IMR-90 (cell line): Measurements from ENCODE around the gene GRIFIN. TPM values are rescaled to one million over a fixed set of nuclear protein-coding genes. Genes with fewer than 3 reads are reported as not detected.

Source experiments
- ATAC-seq: fragments of 200-7000 bp; cut with Tn5 transposase; 2 replicates; pipeline ENCODE4 v1.9.1; 2020; ENCODE audit warnings: low read depth, mild to moderate bottlenecking, moderate library complexity
- BruUV-seq: library from RNA; stranded (reverse); fragments of 400-500 nt; replicated peaks from 2 replicates; lab custom pipeline; 2021; lab: Mats Ljungman, UMichigan
- CTCF ChIA-PET: fragments of 300-600 bp; formaldehyde crosslinking; extraction: SDS; loops from one replicate; lab custom pipeline; 2021; ENCODE audit warnings: antibody characterized with exemption; lab: Yijun Ruan, JAX
- POLR2A ChIA-PET: fragments of 300-600 bp; sonication (Branson Sonifier 250); formaldehyde crosslinking; loops from one replicate; lab custom pipeline; 2022; ENCODE audit warnings: antibody characterized with exemption; ENCODE audit not compliant: unreplicated experiment; lab: Charles Lee
- DNase-seq: peaks from one replicate; pipeline ENCODE4 v3.0.0; 2013
- H2AFZ ChIP-seq: replicated peaks from 2 replicates; pipeline ENCODE3; 2013; ENCODE audit warnings: low read length, mild to moderate bottlenecking; ENCODE audit not compliant: poor library complexity
- H2AK5ac ChIP-seq: 2 replicates; pipeline ENCODE4 v1.6.1; 2013; ENCODE audit warnings: low read depth, low read length, inconsistent platforms
- H2AK9ac ChIP-seq: replicated peaks from 2 replicates; pipeline ENCODE3; 2013; ENCODE audit warnings: mild to moderate bottlenecking, low read depth, low read length, moderate library complexity; ENCODE audit not compliant: poor library complexity
- H2BK120ac ChIP-seq: 2 replicates; pipeline ENCODE4 v1.6.1; 2013; ENCODE audit warnings: low read depth, low read length, inconsistent platforms
- H2BK15ac ChIP-seq: 3 replicates; pipeline ENCODE4 v1.6.1; 2013; ENCODE audit warnings: low read depth, low read length, inconsistent platforms
- H2BK20ac ChIP-seq: 2 replicates; pipeline ENCODE4 v1.6.1; 2013; ENCODE audit warnings: low read depth, mild to moderate bottlenecking, inconsistent platforms, low read length, moderate library complexity
- H2BK5ac ChIP-seq: 2 replicates; pipeline ENCODE4 v1.6.1; 2013; ENCODE audit warnings: mild to moderate bottlenecking, low read depth, low read length, inconsistent platforms; ENCODE audit not compliant: poor library complexity, severe bottlenecking
- H3K14ac ChIP-seq: replicated peaks from 2 replicates; pipeline ENCODE4 v1.6.1; 2013; ENCODE audit warnings: low read depth, low read length, inconsistent platforms
- H3K18ac ChIP-seq: 2 replicates; pipeline ENCODE4 v1.6.1; 2013; ENCODE audit warnings: low read depth, low read length, control low read depth
- H3K23ac ChIP-seq: 2 replicates; pipeline ENCODE4 v1.6.1; 2013; ENCODE audit warnings: low read depth, low read length, inconsistent platforms
- H3K27ac ChIP-seq: 2 replicates; pipeline ENCODE4 v1.5.1; 2013; ENCODE audit warnings: mild to moderate bottlenecking, control low read depth, low read length; ENCODE audit not compliant: insufficient read depth
- H3K27me3 ChIP-seq: 2 replicates; pipeline ENCODE4 v1.6.1; 2013; ENCODE audit warnings: low read length; ENCODE audit not compliant: control insufficient read depth, insufficient read depth
- H3K36me3 ChIP-seq: 2 replicates; pipeline ENCODE4 v1.6.1; 2013; ENCODE audit warnings: low read length, mixed read lengths; ENCODE audit not compliant: control insufficient read depth, insufficient read depth
- H3K4ac ChIP-seq: 2 replicates; pipeline ENCODE4 v1.6.1; 2013; ENCODE audit warnings: low read depth, low read length, inconsistent platforms
- H3K4me1 ChIP-seq: 2 replicates; pipeline ENCODE4 v1.6.1; 2013; ENCODE audit warnings: low read length, mixed read lengths; ENCODE audit not compliant: control insufficient read depth, insufficient read depth
- H3K4me2 ChIP-seq: 2 replicates; pipeline ENCODE4 v1.6.1; 2013; ENCODE audit warnings: low read depth, mild to moderate bottlenecking, control low read depth, low read length, moderate library complexity
- H3K4me3 ChIP-seq: 2 replicates; pipeline ENCODE4 v1.5.1; 2013; ENCODE audit warnings: low read depth, mild to moderate bottlenecking, control low read depth, low read length, moderate library complexity; ENCODE audit not compliant: insufficient read depth
- H3K56ac ChIP-seq: 2 replicates; pipeline ENCODE4 v1.6.1; 2013; ENCODE audit warnings: low read length, inconsistent platforms; ENCODE audit not compliant: insufficient read depth; ENCODE audit errors: extremely low read depth
- H3K79me1 ChIP-seq, 2 experiments: 2 replicates each; pipeline ENCODE4 v1.6.1; 2013; ENCODE audit warnings: low read length in 2 of 2, inconsistent platforms in 1 of 2, low read depth in 1 of 2
- H3K9ac ChIP-seq: 2 replicates; pipeline ENCODE4 v1.6.1; 2013; ENCODE audit warnings: low read depth, low read length, control low read depth
- H3K9me1 ChIP-seq: 2 replicates; pipeline ENCODE4 v1.6.1; 2013; ENCODE audit warnings: low read length, inconsistent platforms; ENCODE audit not compliant: insufficient read depth
- H3K9me3 ChIP-seq: 2 replicates; pipeline ENCODE4 v1.6.1; 2013; ENCODE audit warnings: low read length; ENCODE audit not compliant: control insufficient read depth, insufficient read depth
- H4K20me1 ChIP-seq: 2 replicates; pipeline ENCODE4 v1.6.1; 2013; ENCODE audit warnings: low read length, inconsistent platforms; ENCODE audit not compliant: insufficient read depth
- H4K5ac ChIP-seq: 2 replicates; pipeline ENCODE4 v1.6.1; 2013; ENCODE audit warnings: mild to moderate bottlenecking, low read depth, low read length, control low read depth
- H4K8ac ChIP-seq, 2 experiments: 2 replicates each; pipeline ENCODE4 v1.6.1; 2013; ENCODE audit warnings: low read depth in 2 of 2, low read length in 2 of 2, control low read depth in 1 of 2, inconsistent platforms in 1 of 2
- H4K91ac ChIP-seq: 2 replicates; pipeline ENCODE4 v1.6.1; 2013; ENCODE audit warnings: low read depth, low read length, inconsistent platforms; ENCODE audit not compliant: insufficient read depth
- BHLHE40 ChIP-seq: fragments of 150-350 bp; IDR thresholded peaks from 2 replicates; pipeline ENCODE4 v1.6.1; 2016; ENCODE audit warnings: mild to moderate bottlenecking, low read depth, low read length
- CEBPB ChIP-seq: IDR thresholded peaks from 2 replicates; pipeline ENCODE4 v1.6.1; 2012; ENCODE audit warnings: low read depth, low read length, improper control_type of control experiment
- CHD1 ChIP-seq: IDR thresholded peaks from 2 replicates; pipeline ENCODE4 v1.6.1; 2012; ENCODE audit warnings: low read depth, low read length, improper control_type of control experiment
- CTCF ChIP-seq: conservative IDR thresholded peaks from 2 replicates; pipeline ENCODE4 v1.5.1; 2012; ENCODE audit warnings: mild to moderate bottlenecking, low read depth, low read length, improper control_type of control experiment
- ELK1 ChIP-seq: fragments of 150-350 bp; IDR thresholded peaks from 2 replicates; pipeline ENCODE4 v1.6.1; 2016; ENCODE audit warnings: low read depth, mild to moderate bottlenecking, low read length, moderate library complexity, borderline replicate concordance
- FOS ChIP-seq: fragments of 150-350 bp; IDR thresholded peaks from 2 replicates; pipeline ENCODE4 v1.6.1; 2016; ENCODE audit warnings: low read depth, low read length
- MAFK ChIP-seq: IDR thresholded peaks from 2 replicates; pipeline ENCODE4 v1.6.1; 2012; ENCODE audit warnings: low read depth, low read length, improper control_type of control experiment
- MAZ ChIP-seq: IDR thresholded peaks from 2 replicates; pipeline ENCODE4 v1.6.1; 2012; ENCODE audit warnings: low read depth, mild to moderate bottlenecking, low read length, improper control_type of control experiment, moderate library complexity, borderline replicate concordance
- MXI1 ChIP-seq: IDR thresholded peaks from 2 replicates; pipeline ENCODE4 v1.6.1; 2012; ENCODE audit warnings: low read depth, mild to moderate bottlenecking, low read length, moderate library complexity, borderline replicate concordance
- NFE2L2 ChIP-seq: fragments of 150-350 bp; IDR thresholded peaks from 2 replicates; pipeline ENCODE4 v1.6.1; 2016; ENCODE audit warnings: low read depth, mild to moderate bottlenecking, low read length
- POLR2A ChIP-seq: IDR thresholded peaks from 2 replicates; pipeline ENCODE4 v1.6.1; 2012; ENCODE audit warnings: mild to moderate bottlenecking, low read depth, low read length
- RAD21 ChIP-seq: IDR thresholded peaks from 2 replicates; pipeline ENCODE4 v1.6.1; 2012; ENCODE audit warnings: low read length, improper control_type of control experiment
- RCOR1 ChIP-seq: IDR thresholded peaks from 2 replicates; pipeline ENCODE4 v1.6.1; 2012; ENCODE audit warnings: mild to moderate bottlenecking, low read length, improper control_type of control experiment; ENCODE audit not compliant: insufficient replicate concordance
- RFX5 ChIP-seq: IDR thresholded peaks from 2 replicates; pipeline ENCODE4 v1.8.0; 2012; ENCODE audit warnings: low read depth, mild to moderate bottlenecking, low read length, moderate library complexity
- SMC3 ChIP-seq: fragments of 150-350 bp; IDR thresholded peaks from 2 replicates; pipeline ENCODE4 v1.6.1; 2016; ENCODE audit warnings: low read depth, mild to moderate bottlenecking, antibody characterized with exemption, low read length, moderate library complexity
- USF2 ChIP-seq: fragments of 150-350 bp; IDR thresholded peaks from 2 replicates; pipeline ENCODE4 v1.6.1; 2017; ENCODE audit warnings: mild to moderate bottlenecking, antibody characterized with exemption, low read length, low read depth
- WGBS, 2 experiments: methylation state at CpG; one replicate each; pipeline versions ENCODE4 v1.1.5 to v1.1.7; 2013; ENCODE audit warnings: missing lambda C conversion rate in 2 of 2; ENCODE audit not compliant: insufficient read length in 1 of 2; ENCODE audit errors: extremely low coverage in 2 of 2; 5-methylcytosine and 5-hydroxymethylcytosine counted together
- dilution Hi-C: fragments of 300-500 bp; cut with HindIII; formaldehyde crosslinking; loops from one replicate; pipeline ENCODE4 v1.14.3; 2018; ENCODE audit warnings: low sequenced_read_pairs; ENCODE audit not compliant: unreplicated experiment
- in situ Hi-C: fragments of 300-500 bp; cut with MboI; formaldehyde crosslinking; loops from 3 replicates; pipeline ENCODE4 v1.14.3; 2019; ENCODE audit warnings: low sequenced_read_pairs, inconsistent platforms, mixed read lengths
- intact Hi-C: fragments of 100-400 bp; cut with micrococcal nuclease; formaldehyde crosslinking; loops from 2 replicates; pipeline ENCODE4 v1.10.0; 2022
- polyA plus RNA-seq, 3 experiments: library from polyadenylated mRNA; depleted of rRNA; stranded (reverse); fragments of >200 nt; gene quantifications; 2 replicates each; pipeline ENCODE4 v1.2.3, GENCODE V29; 2012; ENCODE audit warnings: low replicate concordance in 1 of 3
- total RNA-seq: library from RNA; depleted of rRNA; stranded (reverse); fragments of >200 nt; gene quantifications from 2 replicates; pipeline ENCODE4 v1.2.3, GENCODE V29; 2012

The GRIFIN gene
- total and polyA plus RNA-seq, 2 of the 4 experiments (the other 2 are of a cell fraction): not detected

GRCh38 chr7:2452643-2453270 lies 23.4 kb downstream of the GRIFIN start:
- H2BK15ac ChIP-seq: no peak overlapping the region
- intact Hi-C loops: loop anchor here (5.0 to 10.0 kb wide), 2 partner anchors 48 to 105 kb away; partner anchors contain the start of genes BRAT1, CHST12 and IQCE
- no peak overlapping the region for H3K27ac ChIP-seq
- no peak for TF ChIP-seq BHLHE40
- TF ChIP-seq RFX5: no peak
- TF ChIP-seq POLR2A: no peak
- no peak for TF ChIP-seq USF2
- TF ChIP-seq MXI1: no peak
- TF ChIP-seq SMC3: no peak
- TF ChIP-seq MAZ: no peak
- TF ChIP-seq FOS: no peak
- no peak for TF ChIP-seq ELK1
- no peak for TF ChIP-seq NFE2L2
- no peak for TF ChIP-seq RCOR1
- TF ChIP-seq CEBPB: no peak
- TF ChIP-seq RAD21: no peak
- TF ChIP-seq CTCF: no peak
- no peak for TF ChIP-seq MAFK
- TF ChIP-seq CHD1: no peak
- no peaks in the 10 kb centered on the region for H3K36me3 ChIP-seq
- no peak overlapping the region for H3K4me3 ChIP-seq
- no peak overlapping the region for H3K4me2 ChIP-seq
- BruUV-seq: no TSS peak
- no peak overlapping the region for H2AFZ ChIP-seq
- ATAC-seq: no peak
- H3K27me3 ChIP-seq: no peaks in the 10 kb centered on the region
- ChIA-PET CTCF (interaction anchor here (0.5 to 3.2 kb wide), 3 partner anchors 16 to 61 kb away, joined by 3 to 20 read pairs (median 14); no protein-coding TSS in a partner anchor), POLR2A (no interaction called here)
- in situ Hi-C loops: no loop called here
- H4K91ac ChIP-seq: no peak overlapping the region
- no peak overlapping the region for H3K4ac ChIP-seq
- H2AK9ac ChIP-seq: no peak overlapping the region
- no peak overlapping the region for H3K9ac ChIP-seq
- no peak overlapping the region for H3K23ac ChIP-seq
- H3K79me1 ChIP-seq: no peaks in the 10 kb centered on the region
- no peaks in the 10 kb centered on the region for H4K20me1 ChIP-seq
- no peak for DNase-seq
- no peak overlapping the region for H2AK5ac ChIP-seq
- dilution Hi-C loops: no loop called here
- H3K9me3 ChIP-seq: no peaks in the 10 kb centered on the region
- H3K14ac ChIP-seq: no peak overlapping the region
- H3K18ac ChIP-seq: no peak overlapping the region
- 67% methylated on average over 1 of the region's 8 CpGs; no CpG with 5 or more reads in 1 of the 2 experiments for WGBS, 2 experiments
- no peaks in the 10 kb centered on the region for H3K9me1 ChIP-seq
- H4K8ac ChIP-seq: no peak overlapping the region
- no peak overlapping the region for H4K5ac ChIP-seq
- H2BK120ac ChIP-seq: no peak overlapping the region
- no peak overlapping the region for H2BK20ac ChIP-seq
- peaks cover 4% of the 10 kb centered on the region; the same call in 1 of the 2 replicates for H3K4me1 ChIP-seq
- no peak overlapping the region for H3K56ac ChIP-seq
- no peak overlapping the region for H2BK5ac ChIP-seq
